Measurements from ENCODE around the gene ELP4.

Gene ELP4

DNA sequence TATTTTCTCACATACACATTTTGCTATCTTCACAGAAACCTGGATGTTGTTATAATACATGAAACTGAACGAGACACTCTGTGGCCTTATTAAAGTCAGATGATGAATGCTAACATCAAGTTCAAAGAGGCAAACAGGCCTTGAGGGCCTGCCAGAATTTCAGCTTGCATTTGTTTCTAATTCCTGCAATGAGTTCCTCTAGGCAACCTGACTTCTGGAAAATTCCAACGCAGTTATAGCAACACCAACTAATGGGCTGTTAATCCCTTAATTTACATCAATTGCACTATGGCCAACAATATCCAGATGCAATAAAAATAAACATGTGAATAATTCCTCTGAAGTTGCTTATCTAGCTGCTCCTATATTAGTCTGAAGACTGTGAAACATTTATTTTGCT lies 282.5 kb downstream of the ELP4 start:
- Histone ChIP-seq H3K9ac (no peak overlapping the region), H3K4me1 (ENCODE audit: low read depth, poor library complexity, severe bottlenecking) (no peaks in the 10 kb centered on the region), H3K4me3 (IDR thresholded peaks at IDR 0.05; ENCODE audit: insufficient read depth, low read depth, low read length) (no peak overlapping the region), H3K27ac (no peak overlapping the region), H2AFZ (ENCODE audit: low read depth) (no peak overlapping the region), H4K20me1 (ENCODE audit: insufficient read depth) (no peaks in the 10 kb centered on the region), H3K27me3 (ENCODE audit: insufficient read depth, low read depth) (no peaks in the 10 kb centered on the region), H3K36me3 (ENCODE audit: insufficient read depth) (no peaks in the 10 kb centered on the region), H3K4me2 (no peak overlapping the region), H3K79me2 (ENCODE audit: insufficient read depth, low read depth) (no peaks in the 10 kb centered on the region)
- TF ChIP-seq, protein P1, sequence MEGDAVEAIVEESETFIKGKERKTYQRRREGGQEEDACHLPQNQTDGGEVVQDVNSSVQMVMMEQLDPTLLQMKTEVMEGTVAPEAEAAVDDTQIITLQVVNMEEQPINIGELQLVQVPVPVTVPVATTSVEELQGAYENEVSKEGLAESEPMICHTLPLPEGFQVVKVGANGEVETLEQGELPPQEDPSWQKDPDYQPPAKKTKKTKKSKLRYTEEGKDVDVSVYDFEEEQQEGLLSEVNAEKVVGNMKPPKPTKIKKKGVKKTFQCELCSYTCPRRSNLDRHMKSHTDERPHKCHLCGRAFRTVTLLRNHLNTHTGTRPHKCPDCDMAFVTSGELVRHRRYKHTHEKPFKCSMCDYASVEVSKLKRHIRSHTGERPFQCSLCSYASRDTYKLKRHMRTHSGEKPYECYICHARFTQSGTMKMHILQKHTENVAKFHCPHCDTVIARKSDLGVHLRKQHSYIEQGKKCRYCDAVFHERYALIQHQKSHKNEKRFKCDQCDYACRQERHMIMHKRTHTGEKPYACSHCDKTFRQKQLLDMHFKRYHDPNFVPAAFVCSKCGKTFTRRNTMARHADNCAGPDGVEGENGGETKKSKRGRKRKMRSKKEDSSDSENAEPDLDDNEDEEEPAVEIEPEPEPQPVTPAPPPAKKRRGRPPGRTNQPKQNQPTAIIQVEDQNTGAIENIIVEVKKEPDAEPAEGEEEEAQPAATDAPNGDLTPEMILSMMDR (conservative IDR thresholded peaks at IDR 0.05; ENCODE audit: low read depth, low read length), result no peak

DNA sequence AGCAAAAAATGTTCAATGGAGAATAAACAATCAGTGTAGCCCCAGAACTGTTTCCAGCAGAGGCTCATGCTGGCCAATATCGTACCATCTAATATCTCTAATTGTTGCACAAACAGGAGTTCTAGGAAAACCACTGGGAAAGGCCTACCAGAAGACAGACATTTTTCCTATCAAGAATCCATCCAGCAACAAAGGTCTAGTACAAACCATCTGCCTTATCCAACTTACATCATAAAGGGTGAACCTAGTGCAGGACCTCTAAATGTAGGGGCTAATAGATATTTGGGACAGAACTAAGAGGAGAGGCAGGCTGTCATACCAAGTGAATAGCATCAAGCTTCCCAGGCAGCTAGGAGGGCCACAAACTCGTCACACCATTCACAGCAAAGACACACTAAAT lies 282.9 kb downstream of the ELP4 start:
- no peaks in the 10 kb centered on the region for H3K4me1 ChIP-seq (ENCODE audit: low read depth, poor library complexity, severe bottlenecking)
- TF ChIP-seq, protein P1 (conservative IDR thresholded peaks at IDR 0.05; ENCODE audit: low read depth, low read length), result no peak
- H3K9ac ChIP-seq, result no peak overlapping the region
- H3K4me2 ChIP-seq, result no peak overlapping the region
- H3K27me3 ChIP-seq (ENCODE audit: insufficient read depth, low read depth), result no peaks in the 10 kb centered on the region
- no peak overlapping the region for H2AFZ ChIP-seq (ENCODE audit: low read depth)
- H3K4me3 ChIP-seq (IDR thresholded peaks at IDR 0.05; ENCODE audit: insufficient read depth, low read depth, low read length), result no peak overlapping the region
- H3K27ac ChIP-seq, result no peak overlapping the region
- no peaks in the 10 kb centered on the region for H3K36me3 ChIP-seq (ENCODE audit: insufficient read depth)
- H3K79me2 ChIP-seq (ENCODE audit: insufficient read depth, low read depth), result no peaks in the 10 kb centered on the region
- H4K20me1 ChIP-seq (ENCODE audit: insufficient read depth), result no peaks in the 10 kb centered on the region

DNA sequence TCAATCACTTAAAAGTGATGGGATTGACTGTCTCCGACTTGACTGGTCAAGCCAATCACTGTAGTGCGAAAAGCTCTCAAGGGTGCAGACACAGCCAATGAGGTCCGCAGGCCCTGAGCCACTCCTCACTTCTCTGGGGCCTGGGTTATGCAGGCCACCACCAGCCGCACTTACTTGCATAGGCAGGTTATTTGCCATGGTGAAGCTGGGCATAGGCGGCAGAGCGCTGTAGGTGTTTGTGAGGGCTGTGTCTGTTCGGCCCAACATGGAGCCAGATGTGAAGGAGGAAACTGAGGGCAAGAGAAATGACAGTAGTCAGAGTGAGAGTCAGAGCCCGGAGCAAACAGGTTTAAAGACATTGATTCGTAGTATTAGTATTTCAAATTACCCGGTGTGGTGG lies 283.7 kb downstream of the ELP4 start:
- Histone ChIP-seq H3K4me2 (no peak overlapping the region), H3K27ac (no peak overlapping the region), H3K27me3 (ENCODE audit: insufficient read depth, low read depth) (no peaks in the 10 kb centered on the region), H3K9ac (no peak overlapping the region), H3K4me3 (IDR thresholded peaks at IDR 0.05; ENCODE audit: insufficient read depth, low read depth, low read length) (no peak overlapping the region), H2AFZ (ENCODE audit: low read depth) (no peak overlapping the region), H3K79me2 (ENCODE audit: insufficient read depth, low read depth) (no peaks in the 10 kb centered on the region), H4K20me1 (ENCODE audit: insufficient read depth) (no peaks in the 10 kb centered on the region), H3K36me3 (ENCODE audit: insufficient read depth) (no peaks in the 10 kb centered on the region), H3K4me1 (ENCODE audit: low read depth, poor library complexity, severe bottlenecking) (no peaks in the 10 kb centered on the region)
- TF ChIP-seq, protein P1 (conservative IDR thresholded peaks at IDR 0.05; ENCODE audit: low read depth, low read length), result no peak

DNA sequence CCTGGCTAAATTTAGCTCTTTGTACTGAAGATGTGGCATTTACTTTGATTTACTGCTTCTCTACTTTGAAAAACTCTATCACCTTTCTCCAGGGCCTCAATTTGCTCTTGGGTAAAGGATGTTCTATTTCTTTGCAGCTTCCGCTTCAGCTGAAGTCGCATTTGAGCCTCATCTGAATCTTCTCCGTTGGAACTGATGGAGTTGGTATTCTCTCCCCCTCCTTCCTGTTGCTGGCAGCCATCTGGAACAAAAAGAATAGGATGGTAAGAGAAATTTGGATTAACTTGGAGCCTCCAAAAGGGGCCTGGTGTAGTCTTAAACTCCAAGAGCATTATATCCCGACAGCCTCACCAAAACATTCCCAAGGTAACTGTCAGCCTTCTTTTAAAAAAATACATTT lies 285.0 kb downstream of the ELP4 start:
- TF ChIP-seq, protein P1 (conservative IDR thresholded peaks at IDR 0.05; ENCODE audit: low read depth, low read length), result no peak
- Histone ChIP-seq H3K79me2 (ENCODE audit: insufficient read depth, low read depth) (no peaks in the 10 kb centered on the region), H3K4me3 (IDR thresholded peaks at IDR 0.05; ENCODE audit: insufficient read depth, low read depth, low read length) (no peak overlapping the region), H3K27me3 (ENCODE audit: insufficient read depth, low read depth) (no peaks in the 10 kb centered on the region), H3K36me3 (ENCODE audit: insufficient read depth) (no peaks in the 10 kb centered on the region), H4K20me1 (ENCODE audit: insufficient read depth) (no peaks in the 10 kb centered on the region), H3K4me1 (ENCODE audit: low read depth, poor library complexity, severe bottlenecking) (no peaks in the 10 kb centered on the region), H2AFZ (ENCODE audit: low read depth) (no peak overlapping the region), H3K27ac (no peak overlapping the region), H3K4me2 (no peak overlapping the region), H3K9ac (no peak overlapping the region)

Measured in KMS-11 (cell line).